Measurements from ENCODE around the gene EIF5B.
"Not testable (repeated sequence)": the region's sequence is repeated elsewhere in the genome, so short reads cannot be mapped to it uniquely, and the experiment has no call there.

- not testable (repeated sequence) for TF ChIP-seq CTCF, POLR2A, EP300 (IDR thresholded peaks at IDR 0.05)
Measured at GRCh38 chr2:99354825-99355224, 17.6 kb downstream of the EIF5B start.

Data from ovary (tissue), 3 donors.